ENCODE results near the gene LNPEP. TPM values are rescaled to one million over a fixed set of nuclear protein-coding genes. Genes with fewer than 3 reads are reported as not detected.

Gene LNPEP
- polyA plus RNA-seq, 4 donors: 1.1 to 22.2 (median 4.3) TPM

GRCh38 chr5:96931605-96932004 lies 4.3 kb upstream of the LNPEP start:
- 69 to 79% (median 73%) methylated on average over 1 of the region's 1 CpG for WGBS, 3 donors
- Histone ChIP-seq H3K27ac (ENCODE audit: low read depth in 1 of 3, low read length in 2 of 3) (no peak overlapping the region), H3K36me3 (ENCODE audit: control insufficient read depth in 3 of 3, insufficient read depth in 2 of 3, low read depth in 1 of 3, low read length in 3 of 3) (peaks cover 0 to 2% (median 0%) of the 10 kb centered on the region in 3 donors), H3K27me3 (ENCODE audit: control insufficient read depth in 3 of 3, insufficient read depth in 3 of 3, low read length in 3 of 3) (no peaks in the 10 kb centered on the region), H3K4me1 (ENCODE audit: control insufficient read depth in 3 of 3, insufficient read depth in 2 of 3, low read depth in 1 of 3, low read length in 2 of 3) (peaks cover 0 to 10% (median 9%) of the 10 kb centered on the region in 3 donors), H3K4me3 (ENCODE audit: low read depth in 1 of 3, low read length in 3 of 3) (no peak overlapping the region), H3K9me3 (ENCODE audit: control insufficient read depth in 2 of 2, insufficient read depth in 1 of 2, low read depth in 1 of 2, low read length in 1 of 2) (no peaks in the 10 kb centered on the region)
- FAIRE-seq (no peak), DNase-seq (no peak)

- DNase-seq: no peak
- peak overlapping the region in 1 of 3 donors; percentile 29 for H3K27ac ChIP-seq (ENCODE audit: low read depth in 1 of 3, low read length in 2 of 3)
- no peak for FAIRE-seq
These were observed 3.9 kb upstream of the LNPEP start for GRCh38 chr5:96932026-96932425.

DNA sequence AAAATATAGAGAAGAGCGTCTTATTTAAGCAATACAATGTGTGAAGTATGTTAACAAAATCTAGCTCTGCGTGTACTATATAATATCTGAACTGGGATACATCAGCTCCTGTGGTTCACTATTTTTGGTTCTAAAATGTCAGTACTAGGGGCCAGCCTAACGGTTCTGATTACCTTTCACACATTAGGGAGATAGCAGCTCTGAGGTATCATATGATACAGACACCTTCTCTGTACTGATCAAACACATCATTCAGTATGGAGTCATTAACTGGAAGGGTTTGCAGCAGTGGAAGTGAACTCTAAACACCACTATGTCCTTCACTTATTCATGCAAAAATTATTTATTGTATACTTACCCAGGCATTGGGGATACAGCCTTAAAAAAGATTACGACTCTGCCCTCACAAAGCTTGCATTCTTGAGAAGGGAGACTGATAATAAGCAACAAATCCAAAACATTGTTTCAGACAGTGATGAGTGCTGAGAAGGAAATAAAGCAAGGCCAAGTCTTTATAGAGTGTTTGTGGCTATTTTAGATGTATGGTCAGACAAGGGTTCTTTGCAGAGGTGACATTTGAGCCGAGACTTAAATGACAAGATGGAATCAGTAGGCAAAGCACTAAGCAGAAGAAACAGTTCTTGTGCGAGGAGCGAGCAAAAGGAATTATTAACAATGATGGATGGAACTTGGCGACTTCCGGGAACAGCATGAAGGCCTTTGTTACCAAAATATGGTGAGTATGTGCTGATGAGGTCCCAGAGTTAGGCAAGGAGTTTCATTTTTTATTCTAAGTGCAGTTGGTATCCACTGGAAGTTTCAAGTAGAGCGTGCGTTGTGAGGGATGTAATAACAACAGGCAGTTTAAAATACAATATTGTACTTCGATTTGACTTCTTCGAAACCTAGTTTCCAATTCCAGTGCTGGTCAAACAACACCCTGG lies 1.8 kb upstream of the LNPEP start:
- H3K36me3 ChIP-seq (ENCODE audit: control insufficient read depth in 3 of 3, insufficient read depth in 2 of 3, low read depth in 1 of 3, low read length in 3 of 3): no peaks in the 10 kb centered on the region
- no peaks in the 10 kb centered on the region for H3K9me3 ChIP-seq (ENCODE audit: control insufficient read depth in 2 of 2, insufficient read depth in 1 of 2, low read depth in 1 of 2, low read length in 1 of 2)
- DNase-seq (peak in 1 of 2 donors; percentile 9), FAIRE-seq (no peak)
- H3K4me3 ChIP-seq (ENCODE audit: low read depth in 1 of 3, low read length in 3 of 3): peak overlapping the region; percentile 79 to 98 (median 81)
- 7 to 11% (median 8%) methylated on average over 13 of the region's 13 CpGs for WGBS, 3 donors
- peaks cover 0 to 12% (median 9%) of the 10 kb centered on the region in 3 donors for H3K4me1 ChIP-seq (ENCODE audit: control insufficient read depth in 3 of 3, insufficient read depth in 2 of 3, low read depth in 1 of 3, low read length in 2 of 3)
- no peaks in the 10 kb centered on the region for H3K27me3 ChIP-seq (ENCODE audit: control insufficient read depth in 3 of 3, insufficient read depth in 3 of 3, low read length in 3 of 3)
- H3K27ac ChIP-seq (ENCODE audit: low read depth in 1 of 3, low read length in 2 of 3): peak overlapping the region; percentile 92 to 97 (median 93)

More at GRCh38 chr5:96932026-96932425, 3.9 kb upstream of the LNPEP start:
- 89 to 95% (median 89%) methylated on average over 5 of the region's 5 CpGs for WGBS, 3 donors
- Histone ChIP-seq H3K9me3 (ENCODE audit: control insufficient read depth in 2 of 2, insufficient read depth in 1 of 2, low read depth in 1 of 2, low read length in 1 of 2) (no peaks in the 10 kb centered on the region), H3K36me3 (ENCODE audit: control insufficient read depth in 3 of 3, insufficient read depth in 2 of 3, low read depth in 1 of 3, low read length in 3 of 3) (peaks cover 0 to 2% (median 0%) of the 10 kb centered on the region in 3 donors), H3K4me1 (ENCODE audit: control insufficient read depth in 3 of 3, insufficient read depth in 2 of 3, low read depth in 1 of 3, low read length in 2 of 3) (peaks cover 0 to 10% (median 9%) of the 10 kb centered on the region in 3 donors), H3K4me3 (ENCODE audit: low read depth in 1 of 3, low read length in 3 of 3) (no peak overlapping the region), H3K27me3 (ENCODE audit: control insufficient read depth in 3 of 3, insufficient read depth in 3 of 3, low read length in 3 of 3) (no peaks in the 10 kb centered on the region)

DNA sequence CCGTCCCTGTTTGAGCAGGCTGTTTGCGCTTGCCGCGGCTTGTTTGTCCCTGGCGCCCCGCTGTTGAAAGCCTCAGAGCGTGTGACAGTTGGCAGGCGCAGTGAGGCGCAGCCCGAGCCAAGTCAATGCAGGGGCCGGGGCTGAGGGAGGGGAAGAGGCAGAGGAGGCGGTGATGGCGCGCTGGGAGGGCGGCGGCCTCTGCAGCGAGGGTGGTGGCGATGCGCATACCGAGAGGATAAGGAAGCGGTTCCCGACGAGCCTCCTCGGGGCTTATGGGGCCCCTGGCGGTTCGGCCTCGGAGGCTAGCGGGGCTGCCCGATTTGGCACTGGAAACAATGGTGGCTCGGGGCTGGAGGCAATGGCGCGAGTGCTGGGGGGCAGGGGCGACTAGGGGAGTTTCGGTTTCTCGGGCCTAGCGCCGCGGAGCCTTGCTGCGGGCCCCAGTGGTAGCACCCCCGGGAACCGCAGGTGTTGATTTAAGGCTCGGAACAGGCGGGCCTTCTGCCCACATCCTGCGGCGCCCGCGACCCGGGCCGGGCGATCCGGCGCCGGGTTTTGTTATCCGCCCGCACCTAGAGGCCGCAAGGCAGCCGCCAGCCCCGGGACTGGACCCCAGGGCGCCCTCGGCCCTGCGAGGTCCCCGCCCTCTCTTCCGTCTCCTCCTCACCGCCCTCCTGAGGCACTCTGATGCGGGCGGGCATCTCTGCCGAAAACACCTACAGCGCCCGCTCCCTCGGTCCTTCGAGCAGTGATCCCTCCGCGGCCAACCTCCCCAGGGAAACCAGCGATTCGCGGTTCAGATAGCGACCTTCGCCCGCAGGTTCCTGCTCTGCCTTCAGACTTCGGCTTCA lies 947 bp upstream of the LNPEP start:
- no peaks in the 10 kb centered on the region for H3K9me3 ChIP-seq (ENCODE audit: control insufficient read depth in 2 of 2, insufficient read depth in 1 of 2, low read depth in 1 of 2, low read length in 1 of 2)
- peaks cover 0 to 12% (median 9%) of the 10 kb centered on the region in 3 donors for H3K4me1 ChIP-seq (ENCODE audit: control insufficient read depth in 3 of 3, insufficient read depth in 2 of 3, low read depth in 1 of 3, low read length in 2 of 3)
- H3K36me3 ChIP-seq (ENCODE audit: control insufficient read depth in 3 of 3, insufficient read depth in 2 of 3, low read depth in 1 of 3, low read length in 3 of 3): no peaks in the 10 kb centered on the region
- no peaks in the 10 kb centered on the region for H3K27me3 ChIP-seq (ENCODE audit: control insufficient read depth in 3 of 3, insufficient read depth in 3 of 3, low read length in 3 of 3)
- peak; percentile 95 to 98 for DNase-seq
- no peak for FAIRE-seq
- peak overlapping the region; percentile 92 to 97 (median 93) for H3K27ac ChIP-seq (ENCODE audit: low read depth in 1 of 3, low read length in 2 of 3)
- peak overlapping the region; percentile 79 to 98 (median 81) for H3K4me3 ChIP-seq (ENCODE audit: low read depth in 1 of 3, low read length in 3 of 3)
- 0% methylated on average over 58 to 80 of the region's 80 CpGs for WGBS, 3 donors

DNA sequence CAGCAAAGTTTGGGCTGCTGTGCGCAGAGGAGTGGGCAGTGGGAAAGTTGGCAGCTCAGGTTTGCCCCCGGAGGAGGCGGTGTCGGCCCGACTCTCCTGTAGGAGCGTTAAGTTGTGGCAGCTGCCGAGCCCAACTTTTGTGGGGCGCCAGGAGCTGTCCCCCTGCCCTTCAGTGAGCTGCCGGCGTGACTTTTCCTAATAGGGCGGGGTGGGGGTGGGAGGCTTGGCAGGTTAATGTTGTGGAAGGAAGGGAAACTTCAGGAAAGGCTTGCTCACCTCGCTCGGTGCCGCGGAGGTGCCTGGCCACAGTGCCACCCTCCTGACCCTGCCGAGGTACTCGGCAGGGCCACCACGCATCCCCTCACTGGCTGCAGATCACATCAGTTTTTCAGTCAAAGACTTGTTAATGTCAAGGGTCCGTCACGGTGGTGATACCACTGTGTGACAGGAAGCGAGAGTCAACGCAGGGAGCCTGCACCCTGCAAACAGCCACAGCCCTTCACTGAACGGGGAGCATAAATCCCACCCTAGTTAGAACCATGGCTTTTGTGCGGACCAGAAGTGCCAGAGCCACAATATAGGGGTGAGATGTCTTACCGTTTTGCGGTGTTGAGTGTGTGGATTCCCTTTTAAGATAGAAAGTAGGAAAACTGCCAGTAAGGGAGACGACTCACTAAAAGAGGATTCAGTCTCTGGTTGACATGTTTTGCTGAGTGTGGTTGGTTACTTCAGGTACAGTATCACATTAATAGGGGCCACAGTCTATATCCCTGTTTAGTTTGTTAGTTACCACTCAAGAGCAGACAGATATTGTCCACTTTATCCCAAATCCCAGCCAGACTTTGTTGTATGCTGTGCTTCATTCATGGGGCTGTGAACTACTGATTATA lies 796 bp downstream of the LNPEP start:
- Histone ChIP-seq H3K4me3 (ENCODE audit: low read depth in 1 of 3, low read length in 3 of 3) (peak overlapping the region; percentile 79 to 98 (median 81)), H3K4me1 (ENCODE audit: control insufficient read depth in 3 of 3, insufficient read depth in 2 of 3, low read depth in 1 of 3, low read length in 2 of 3) (peaks cover 0 to 12% (median 9%) of the 10 kb centered on the region in 3 donors), H3K27me3 (ENCODE audit: control insufficient read depth in 3 of 3, insufficient read depth in 3 of 3, low read length in 3 of 3) (no peaks in the 10 kb centered on the region), H3K9me3 (ENCODE audit: control insufficient read depth in 2 of 2, insufficient read depth in 1 of 2, low read depth in 1 of 2, low read length in 1 of 2) (no peaks in the 10 kb centered on the region), H3K36me3 (ENCODE audit: control insufficient read depth in 3 of 3, insufficient read depth in 2 of 3, low read depth in 1 of 3, low read length in 3 of 3) (peaks cover 0 to 2% (median 0%) of the 10 kb centered on the region in 3 donors), H3K27ac (ENCODE audit: low read depth in 1 of 3, low read length in 2 of 3) (peak overlapping the region; percentile 92 to 97 (median 93))
- DNase-seq (peak; percentile 54 to 74), FAIRE-seq (no peak)
- WGBS, 3 donors: 0% methylated on average over 25 to 27 of the region's 27 CpGs

DNA sequence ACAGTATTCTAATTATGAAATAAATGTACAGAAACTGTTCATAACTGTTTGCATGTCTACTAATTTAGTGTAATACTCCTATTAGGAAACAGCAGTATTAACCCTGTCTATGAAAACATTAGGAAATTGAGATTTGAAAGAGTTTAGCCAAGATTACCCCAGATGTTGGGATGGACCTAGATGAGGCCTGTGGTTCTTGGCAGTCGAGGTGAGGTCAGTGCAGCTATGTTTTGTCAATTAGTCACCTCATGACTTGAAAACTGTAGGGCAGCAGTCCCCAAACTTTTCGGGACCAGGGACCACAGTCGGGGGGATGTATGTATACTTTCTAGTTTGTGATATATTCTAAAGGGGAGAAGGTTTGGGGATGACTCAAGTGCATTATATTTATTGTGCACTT lies 4.7 kb downstream of the LNPEP start:
- Histone ChIP-seq H3K9me3 (ENCODE audit: control insufficient read depth in 2 of 2, insufficient read depth in 1 of 2, low read depth in 1 of 2, low read length in 1 of 2) (no peaks in the 10 kb centered on the region), H3K27ac (ENCODE audit: low read depth in 1 of 3, low read length in 2 of 3) (no peak overlapping the region), H3K4me1 (ENCODE audit: control insufficient read depth in 3 of 3, insufficient read depth in 2 of 3, low read depth in 1 of 3, low read length in 2 of 3) (peaks cover 0 to 2% (median 0%) of the 10 kb centered on the region in 3 donors), H3K4me3 (ENCODE audit: low read depth in 1 of 3, low read length in 3 of 3) (no peak overlapping the region), H3K36me3 (ENCODE audit: control insufficient read depth in 3 of 3, insufficient read depth in 2 of 3, low read depth in 1 of 3, low read length in 3 of 3) (peaks cover 0 to 8% (median 0%) of the 10 kb centered on the region in 3 donors), H3K27me3 (ENCODE audit: control insufficient read depth in 3 of 3, insufficient read depth in 3 of 3, low read length in 3 of 3) (no peaks in the 10 kb centered on the region)
- WGBS, 3 donors: 75 to 87% (median 77%) methylated on average over 3 of the region's 3 CpGs
- DNase-seq (no peak), FAIRE-seq (no peak)

GRCh38 chr5:96941140-96941539 lies 5.3 kb downstream of the LNPEP start:
- peaks cover 0 to 2% (median 0%) of the 10 kb centered on the region in 3 donors for H3K4me1 ChIP-seq (ENCODE audit: control insufficient read depth in 3 of 3, insufficient read depth in 2 of 3, low read depth in 1 of 3, low read length in 2 of 3)
- H3K27ac ChIP-seq (ENCODE audit: low read depth in 1 of 3, low read length in 2 of 3): no peak overlapping the region
- peaks cover 0 to 8% (median 0%) of the 10 kb centered on the region in 3 donors for H3K36me3 ChIP-seq (ENCODE audit: control insufficient read depth in 3 of 3, insufficient read depth in 2 of 3, low read depth in 1 of 3, low read length in 3 of 3)
- 63 to 89% (median 89%) methylated on average over 4 of the region's 4 CpGs for WGBS, 3 donors
- H3K9me3 ChIP-seq (ENCODE audit: control insufficient read depth in 2 of 2, insufficient read depth in 1 of 2, low read depth in 1 of 2, low read length in 1 of 2): no peaks in the 10 kb centered on the region
- no peak overlapping the region for H3K4me3 ChIP-seq (ENCODE audit: low read depth in 1 of 3, low read length in 3 of 3)
- no peaks in the 10 kb centered on the region for H3K27me3 ChIP-seq (ENCODE audit: control insufficient read depth in 3 of 3, insufficient read depth in 3 of 3, low read length in 3 of 3)
- FAIRE-seq (no peak), DNase-seq (no peak)

Measured in small intestine (tissue), 7 donors.